ENCODE measurements around the gene MTNR1A. TPM values are rescaled to one million over a fixed set of nuclear protein-coding genes. Genes with fewer than 3 reads are reported as not detected.

Gene MTNR1A
- total RNA-seq, 1 experiment from 2014 or later, result 0.84 TPM

GRCh38 chr4:186543206-186543605 lies 12.2 kb downstream of the MTNR1A start:
- no peak overlapping the region for H3K27ac ChIP-seq (ENCODE audit: low read depth, low read length)
- intact Hi-C loops (cut with micrococcal nuclease), result no loop called here
- no peaks in the 10 kb centered on the region for H3K36me3 ChIP-seq (ENCODE audit: control insufficient read depth in 1 of 2, insufficient read depth in 2 of 2, low read length in 2 of 2)
- ATAC-seq (no peak), DNase-seq (ENCODE audit: low read depth, low spot score) (no peak)
- no peak overlapping the region for H3K9ac ChIP-seq (ENCODE audit: low read length)
- POLR2A ChIA-PET, result no interaction called here
- no peaks in the 10 kb centered on the region for H4K20me1 ChIP-seq (ENCODE audit: insufficient read depth)
- RAD21 ChIA-PET (ENCODE audit: low non-redundant PET in 1 of 2, low total read pairs in 2 of 2, uncharacterized antibody in 2 of 2, unreplicated experiment in 2 of 2), result no interaction called here
- CTCF ChIA-PET, result no interaction called here
- H3K27me3 ChIP-seq (ENCODE audit: insufficient read depth, low read length), result no peaks in the 10 kb centered on the region
- TF ChIP-seq SP1 (IDR thresholded peaks at IDR 0.05; ENCODE audit: low read depth) (no peak), FOSL1 (IDR thresholded peaks at IDR 0.05; ENCODE audit: low read depth) (no peak), EGR1 (IDR thresholded peaks at IDR 0.05; ENCODE audit: low read depth) (no peak), JUND (IDR thresholded peaks at IDR 0.05) (no peak), POLR2AphosphoS5 (IDR thresholded peaks at IDR 0.05; ENCODE audit: low read depth, low read length) (no peak), ZBTB33 (IDR thresholded peaks at IDR 0.05; ENCODE audit: extremely low read depth, insufficient replicate concordance, low read length) (no peak), SIN3A (IDR thresholded peaks at IDR 0.05; ENCODE audit: low read depth) (no peak), ELF1 (IDR thresholded peaks at IDR 0.05; ENCODE audit: borderline replicate concordance, low read depth) (no peak), SRF (IDR thresholded peaks at IDR 0.05; ENCODE audit: low read depth) (no peak), ZNF274 (IDR thresholded peaks at IDR 0.05; ENCODE audit: low read depth, low read length) (no peak), EZH2phosphoT487 (IDR thresholded peaks at IDR 0.05; ENCODE audit: borderline replicate concordance) (no peak), ATF3 (IDR thresholded peaks at IDR 0.05) (no peak), RAD21 (IDR thresholded peaks at IDR 0.05; ENCODE audit: low read depth) (no peak), MAX (IDR thresholded peaks at IDR 0.05) (no peak)
- no peaks in the 10 kb centered on the region for H3K9me2 ChIP-seq (ENCODE audit: insufficient read depth)
- no peak overlapping the region for H2AFZ ChIP-seq (ENCODE audit: low read depth, low read length, poor library complexity, severe bottlenecking)
- BruUV-seq (replicated peaks), result no TSS peak
- no peak overlapping the region for H3K4me2 ChIP-seq (ENCODE audit: low read length)
- no peaks in the 10 kb centered on the region for H3K4me1 ChIP-seq (ENCODE audit: control insufficient read depth in 1 of 2, insufficient read depth in 2 of 2, low read length in 2 of 2)
- no peaks in the 10 kb centered on the region; a peak in 1 of 4 replicates for H3K9me3 ChIP-seq (ENCODE audit: control insufficient read depth in 1 of 2, insufficient read depth in 1 of 2, low read depth in 1 of 2, low read length in 2 of 2)
- H3K4me3 ChIP-seq (replicated peaks in 1 of 2; ENCODE audit: low read depth in 1 of 2, low read length in 2 of 2), result no peak overlapping the region
- no peaks in the 10 kb centered on the region for H3K79me2 ChIP-seq (ENCODE audit: insufficient read depth, low read length)

Data from HCT116 (cell line).